MCF 10A (cell line): ENCODE measurements around the gene WDR86. TPM values are rescaled to one million over a fixed set of nuclear protein-coding genes. Genes with fewer than 3 reads are reported as not detected.

ENCODE experiments used
- BruUV-seq: library from RNA; stranded (reverse); fragments of 400-500 nt; replicated peaks from 2 replicates; lab custom pipeline; 2021; lab: Mats Ljungman, UMichigan
- CTCF ChIA-PET: fragments of 300-600 bp; sonication (Branson Sonifier 250); formaldehyde crosslinking; extraction: SDS; loops from one replicate; lab custom pipeline; 2021; ENCODE audit warnings: antibody characterized with exemption, inconsistent platforms; lab: Yijun Ruan, JAX
- POLR2A ChIA-PET: fragments of 300-600, 350-650 bp; sonication (Branson Sonifier 250); formaldehyde crosslinking; extraction: SDS; loops from one replicate; lab custom pipeline; 2020; ENCODE audit warnings: antibody characterized with exemption, inconsistent platforms; lab: Yijun Ruan, JAX
- DNase-seq: peaks from one replicate; pipeline ENCODE4 v3.0.0-alpha.2; 2018; ENCODE audit not compliant: unreplicated experiment
- H3K27ac Mint-ChIP-seq: one replicate; pipeline ENCODE4 v1.8.0; 2022; ENCODE audit warnings: mild to moderate bottlenecking, low read depth, mixed read lengths; ENCODE audit not compliant: unreplicated experiment
- H3K27me3 Mint-ChIP-seq: one replicate; pipeline ENCODE4 v1.8.0; 2022; ENCODE audit warnings: mixed read lengths; ENCODE audit not compliant: insufficient read depth, unreplicated experiment
- H3K36me3 Mint-ChIP-seq: one replicate; pipeline ENCODE4 v1.8.0; 2022; ENCODE audit warnings: mild to moderate bottlenecking, moderate library complexity, mixed read lengths; ENCODE audit not compliant: insufficient read depth, unreplicated experiment
- H3K4me1 Mint-ChIP-seq: one replicate; pipeline ENCODE4 v1.8.0; 2022; ENCODE audit warnings: mixed read lengths; ENCODE audit not compliant: insufficient read depth, unreplicated experiment
- H3K4me3 Mint-ChIP-seq: one replicate; pipeline ENCODE4 v1.8.0; 2022; ENCODE audit warnings: mild to moderate bottlenecking, moderate library complexity, mixed read lengths; ENCODE audit not compliant: unreplicated experiment
- H3K9me3 Mint-ChIP-seq: one replicate; pipeline ENCODE4 v1.8.0; 2022; ENCODE audit warnings: mixed read lengths; ENCODE audit not compliant: unreplicated experiment
- intact Hi-C: fragments of 100-400 bp; cut with micrococcal nuclease; formaldehyde crosslinking; loops from 2 replicates; pipeline ENCODE4 v1.14.1; 2022
- total RNA-seq: library from RNA; stranded (reverse); gene quantifications from 2 replicates; pipeline ENCODE4 v1.2.3, GENCODE V29; 2022
- TF ChIP-seq, protein P1 (sequence below): fragments of 200-600 bp; IDR thresholded peaks from one replicate; pipeline ENCODE4 v1.8.0; 2022; ENCODE audit warnings: antibody characterized with exemption, mild to moderate bottlenecking; ENCODE audit not compliant: unreplicated experiment

The WDR86 gene
- total RNA-seq, 1 experiment from 2014 or later, result not detected

DNA sequence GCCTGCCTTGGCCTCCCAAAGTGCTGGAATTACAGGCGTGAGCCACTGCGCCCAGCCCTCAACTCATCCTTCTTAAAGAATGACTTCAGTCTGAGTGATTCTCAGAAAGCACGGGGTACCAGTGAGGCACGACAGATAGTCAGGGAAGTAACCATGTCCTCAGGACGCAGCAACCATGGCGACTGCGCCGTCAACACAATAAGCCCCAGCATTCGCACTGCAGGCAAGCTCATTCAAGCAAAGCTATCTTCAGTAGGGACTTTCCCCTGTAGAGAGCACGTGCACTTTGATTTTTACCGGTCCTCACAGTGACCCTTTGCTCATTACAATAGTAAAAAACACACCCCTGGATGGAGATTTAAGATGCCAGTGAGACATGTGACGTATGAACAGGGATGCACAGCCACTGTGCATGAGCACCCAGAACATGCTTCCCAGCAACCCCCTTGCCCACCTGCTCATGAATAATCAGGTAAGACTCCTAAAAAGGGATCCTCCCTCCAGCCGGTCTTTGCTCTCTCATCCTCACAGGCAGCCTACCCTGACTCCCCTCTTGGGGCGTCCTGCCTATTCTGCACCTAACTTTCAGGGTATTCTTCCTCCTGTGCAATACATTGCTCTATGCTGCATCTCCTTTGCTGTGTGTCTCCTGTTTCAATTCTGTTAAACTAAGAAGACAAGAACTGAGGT is 9.1 kb downstream of the WDR86 start:
- Mint-ChIP-seq H3K27ac (no peak overlapping the region), H3K27me3 (no peaks in the 10 kb centered on the region), H3K4me3 (no peak overlapping the region), H3K36me3 (no peaks in the 10 kb centered on the region), H3K4me1 (peaks cover 9% of the 10 kb centered on the region), H3K9me3 (no peaks in the 10 kb centered on the region)
- no peak for DNase-seq
- CTCF ChIA-PET, result interaction anchor here (0.7 kb wide), 1 partner anchor 358 kb away, joined by 3 read pairs; no protein-coding TSS in a partner anchor
- no TSS peak for BruUV-seq
- intact Hi-C loops, result no loop called here
- TF ChIP-seq, protein P1, sequence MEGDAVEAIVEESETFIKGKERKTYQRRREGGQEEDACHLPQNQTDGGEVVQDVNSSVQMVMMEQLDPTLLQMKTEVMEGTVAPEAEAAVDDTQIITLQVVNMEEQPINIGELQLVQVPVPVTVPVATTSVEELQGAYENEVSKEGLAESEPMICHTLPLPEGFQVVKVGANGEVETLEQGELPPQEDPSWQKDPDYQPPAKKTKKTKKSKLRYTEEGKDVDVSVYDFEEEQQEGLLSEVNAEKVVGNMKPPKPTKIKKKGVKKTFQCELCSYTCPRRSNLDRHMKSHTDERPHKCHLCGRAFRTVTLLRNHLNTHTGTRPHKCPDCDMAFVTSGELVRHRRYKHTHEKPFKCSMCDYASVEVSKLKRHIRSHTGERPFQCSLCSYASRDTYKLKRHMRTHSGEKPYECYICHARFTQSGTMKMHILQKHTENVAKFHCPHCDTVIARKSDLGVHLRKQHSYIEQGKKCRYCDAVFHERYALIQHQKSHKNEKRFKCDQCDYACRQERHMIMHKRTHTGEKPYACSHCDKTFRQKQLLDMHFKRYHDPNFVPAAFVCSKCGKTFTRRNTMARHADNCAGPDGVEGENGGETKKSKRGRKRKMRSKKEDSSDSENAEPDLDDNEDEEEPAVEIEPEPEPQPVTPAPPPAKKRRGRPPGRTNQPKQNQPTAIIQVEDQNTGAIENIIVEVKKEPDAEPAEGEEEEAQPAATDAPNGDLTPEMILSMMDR, result no peak
- POLR2A ChIA-PET, result interaction anchor here (0.7 kb wide), 1 partner anchor 250 kb away, joined by 3 read pairs; no protein-coding TSS in a partner anchor

- Mint-ChIP-seq H3K9me3 (no peaks in the 10 kb centered on the region), H3K27ac (no peak overlapping the region), H3K27me3 (no peaks in the 10 kb centered on the region), H3K4me1 (peaks cover 9% of the 10 kb centered on the region), H3K4me3 (no peak overlapping the region), H3K36me3 (no peaks in the 10 kb centered on the region)
- no peak for DNase-seq
- ChIA-PET POLR2A (interaction anchor here (0.7 to 0.9 kb wide), 2 partner anchors 15 to 249 kb away, joined by 3 read pairs; no protein-coding TSS in a partner anchor), CTCF (interaction anchor here (0.7 to 1.1 kb wide), 4 partner anchors 31 to 359 kb away, joined by 3 read pairs; no protein-coding TSS in a partner anchor)
- intact Hi-C loops, result no loop called here
- TF ChIP-seq, protein P1, result no peak
- no TSS peak for BruUV-seq
These were observed 9.9 kb downstream of the WDR86 start for GRCh38 chr7:151399906-151400305.

GRCh38 chr7:151399305-151399601 is 10.6 kb downstream of the WDR86 start:
- Mint-ChIP-seq H3K27ac (no peak overlapping the region), H3K4me3 (no peak overlapping the region), H3K27me3 (no peaks in the 10 kb centered on the region), H3K36me3 (no peaks in the 10 kb centered on the region), H3K9me3 (no peaks in the 10 kb centered on the region), H3K4me1 (peaks cover 8% of the 10 kb centered on the region)
- TF ChIP-seq, protein P1, result no peak
- POLR2A ChIA-PET, result interaction anchor here (0.9 kb wide), 1 partner anchor 15 kb away, joined by 3 read pairs; no protein-coding TSS in a partner anchor
- CTCF ChIA-PET, result interaction anchor here (0.7 to 1.1 kb wide), 3 partner anchors 31 to 50 kb away, joined by 3 to 4 read pairs (median 3); no protein-coding TSS in a partner anchor
- no TSS peak for BruUV-seq
- intact Hi-C loops, result no loop called here
- DNase-seq, result no peak

- intact Hi-C loops, result no loop called here
- DNase-seq, result no peak
- Mint-ChIP-seq H3K4me3 (no peak overlapping the region), H3K27me3 (peaks cover under 1% of the 10 kb centered on the region), H3K27ac (no peak overlapping the region), H3K9me3 (no peaks in the 10 kb centered on the region), H3K36me3 (no peaks in the 10 kb centered on the region), H3K4me1 (peaks cover 2% of the 10 kb centered on the region)
- POLR2A ChIA-PET, result no interaction called here
- TF ChIP-seq, protein P1, result no peak
- CTCF ChIA-PET, result interaction anchor here (0.7 to 1.8 kb wide), 4 partner anchors 30 to 50 kb away, joined by 3 to 4 read pairs (median 4); no protein-coding TSS in a partner anchor
- no TSS peak for BruUV-seq
These were observed 11.2 kb downstream of the WDR86 start for GRCh38 chr7:151398446-151399304.
